ENCODE results near the gene CTIF.
A peak's percentile ranks its signal among the peaks of the same experiment; 100 is the strongest.

CTIF gene

DNA sequence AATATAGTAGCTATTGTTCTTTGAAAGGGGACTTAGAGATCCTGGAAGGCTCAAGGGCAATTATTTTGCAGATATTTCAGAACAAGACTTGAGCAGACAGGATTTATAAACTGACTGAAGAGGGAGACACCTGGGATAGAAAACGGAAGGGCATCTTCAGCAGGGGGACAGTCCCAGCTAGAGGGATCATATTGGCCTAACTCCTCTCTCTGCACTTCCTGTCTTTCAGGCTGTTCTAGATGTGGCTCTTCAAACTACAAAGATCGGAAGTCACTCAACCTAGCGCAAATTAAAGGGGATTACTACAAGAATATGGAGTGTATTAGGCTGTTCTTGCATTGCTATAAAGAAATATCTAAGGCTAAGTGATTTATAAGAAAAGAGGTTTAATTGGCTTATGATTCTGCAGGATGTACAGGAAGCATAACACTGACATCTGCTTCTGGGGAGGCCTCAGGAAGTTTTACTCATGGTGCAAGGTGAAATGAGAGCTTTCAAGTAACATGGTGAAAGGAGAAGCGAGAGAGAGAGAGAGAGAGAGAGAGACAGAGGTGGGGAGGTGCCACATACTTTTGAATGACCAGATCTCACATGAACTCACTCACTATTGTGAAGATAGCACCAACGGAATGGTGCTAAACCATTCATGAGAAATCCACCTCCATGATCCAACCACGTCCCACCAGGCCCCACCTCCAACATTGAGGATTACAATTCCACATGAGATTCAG, 5.3 kb upstream of the CTIF start:
- no peak for DNase-seq

- no peak for DNase-seq
Measured at GRCh38 chr18:48534364-48534763, 4.5 kb upstream of the CTIF start.

GRCh38 chr18:48535956-48536355, 2.9 kb upstream of the CTIF start:
- DNase-seq, result no peak

DNA sequence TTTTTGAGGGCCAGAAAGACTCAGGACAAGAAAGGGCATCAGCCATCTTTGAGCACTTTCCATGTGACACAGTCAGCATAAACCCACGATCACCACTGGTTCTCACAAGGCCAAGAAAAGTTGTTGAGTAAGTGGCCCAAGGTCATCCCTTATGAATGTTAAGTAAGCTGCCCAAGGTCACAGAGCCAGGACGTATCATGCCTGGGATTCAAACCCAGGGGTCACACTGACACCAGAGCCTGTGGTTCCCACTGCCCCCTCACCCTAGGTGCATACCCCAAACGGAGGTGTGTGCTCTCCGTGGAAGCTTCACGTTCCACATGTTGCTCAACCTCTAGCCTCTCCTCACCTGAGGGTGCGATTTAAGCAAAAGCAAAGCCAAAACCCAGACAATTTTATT, 2.3 kb upstream of the CTIF start:
- no peak for DNase-seq

DNA sequence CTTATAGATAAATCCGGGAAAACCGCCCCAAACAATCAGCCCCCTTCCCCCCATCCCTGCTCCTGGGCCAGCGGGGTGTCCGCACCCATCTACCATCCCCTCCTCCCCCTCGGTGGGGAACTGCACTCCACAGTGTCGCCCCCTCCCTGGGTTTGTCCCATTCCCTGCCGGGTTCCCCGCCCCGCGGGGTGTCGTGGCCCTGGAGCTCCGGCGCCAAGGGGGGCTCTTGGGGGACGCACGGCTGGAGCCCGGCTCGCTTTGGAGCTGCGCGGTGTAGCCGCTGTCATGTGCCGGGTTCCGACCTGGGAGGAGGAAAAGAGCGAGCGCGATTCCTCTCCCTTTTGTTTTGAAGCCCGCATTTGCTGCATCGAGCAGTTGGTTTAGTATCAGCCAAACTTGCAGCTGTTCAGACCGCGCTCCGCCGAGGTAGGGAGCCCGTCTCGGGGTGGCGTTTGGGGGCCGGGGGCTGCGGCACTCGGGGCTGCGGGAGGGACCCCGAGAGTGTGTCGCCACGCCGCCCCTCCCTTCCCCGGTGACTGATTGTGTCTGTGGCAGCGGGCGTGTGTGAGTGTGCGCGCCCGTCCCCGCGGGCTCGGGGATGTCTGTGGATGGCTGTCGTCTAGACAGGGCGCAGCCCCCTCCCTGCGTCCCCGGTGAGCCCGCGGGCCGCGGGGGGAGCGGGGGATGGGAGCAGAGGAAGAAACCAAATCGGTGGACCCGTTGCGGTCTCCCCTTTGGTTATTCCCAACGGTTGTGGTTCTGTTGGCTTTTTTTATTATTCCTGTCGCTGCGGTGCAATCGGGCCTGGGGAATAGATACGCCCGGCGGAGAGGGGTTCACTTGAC, 797 bp downstream of the CTIF start:
- peak in 2 of 5 experiments; percentile 26 to 31 for DNase-seq

- peak in 4 of 5 experiments; percentile 20 to 46 (median 36) for DNase-seq
Measured at GRCh38 chr18:48540251-48541025, 1.6 kb downstream of the CTIF start.

- DNase-seq, result peak in 1 of 5 experiments; percentile 15
Measured at GRCh38 chr18:48541026-48541746, 2.4 kb downstream of the CTIF start.

- DNase-seq, result no peak
Measured at GRCh38 chr18:48541747-48542400, 3.0 kb downstream of the CTIF start.

GRCh38 chr18:48542513-48543181, 3.8 kb downstream of the CTIF start:
- DNase-seq, result no peak

- peak in 2 of 5 experiments; percentile 3 to 16 for DNase-seq
Measured at GRCh38 chr18:48543228-48543627, 4.4 kb downstream of the CTIF start.

- DNase-seq, result no peak
Measured at GRCh38 chr18:48544116-48544515, 5.3 kb downstream of the CTIF start.

- no peak for DNase-seq
Measured at GRCh38 chr18:48544661-48545415, 6.0 kb downstream of the CTIF start.

DNA sequence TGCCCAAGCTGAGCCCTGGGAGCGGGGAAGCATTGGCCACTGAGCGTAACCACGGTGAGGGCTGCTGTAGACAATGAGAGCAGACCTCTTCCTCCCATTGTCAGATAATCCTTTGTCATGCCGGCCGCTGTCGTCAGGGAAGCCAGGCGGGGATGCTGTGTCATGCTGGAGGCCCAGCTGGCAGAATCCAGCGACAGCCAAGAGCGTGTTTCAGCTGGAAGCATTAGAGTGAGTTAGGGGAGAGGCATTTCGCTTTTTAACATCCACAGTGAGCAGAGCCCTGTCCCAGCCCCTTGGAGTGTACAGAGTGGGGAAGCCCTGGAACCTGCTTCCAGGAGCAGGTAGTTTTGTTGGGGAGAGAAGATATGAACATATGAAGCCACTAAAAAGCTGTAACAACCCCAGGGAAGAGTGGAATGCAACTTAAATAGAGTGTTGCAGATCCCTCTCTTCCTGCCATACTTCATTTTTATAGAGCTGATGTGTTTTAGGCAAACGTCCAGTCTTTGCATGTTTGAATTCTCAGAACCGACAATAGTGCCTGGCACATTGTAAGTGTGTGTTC, 7.0 kb downstream of the CTIF start:
- DNase-seq, result no peak

DNA sequence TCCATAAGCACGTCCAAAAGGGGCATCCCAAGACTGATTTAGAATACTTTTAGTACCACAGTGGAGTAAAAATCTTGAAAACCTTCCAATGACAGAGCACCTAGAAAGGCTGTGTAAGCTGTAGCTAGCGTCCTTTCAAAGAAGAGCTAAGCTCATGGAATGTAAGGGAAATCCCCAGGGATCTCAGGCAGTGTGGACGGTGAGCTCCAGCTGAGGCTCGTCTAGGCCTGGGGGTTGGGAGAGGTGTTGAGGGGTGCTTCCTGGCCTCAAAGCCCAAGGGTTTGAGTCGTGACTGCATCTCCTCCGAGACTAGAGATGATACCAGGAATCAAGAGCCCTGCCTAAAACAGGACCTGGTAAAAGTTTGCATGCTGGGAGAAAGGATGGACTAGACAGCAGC, 7.6 kb downstream of the CTIF start:
- DNase-seq, result no peak

DNA sequence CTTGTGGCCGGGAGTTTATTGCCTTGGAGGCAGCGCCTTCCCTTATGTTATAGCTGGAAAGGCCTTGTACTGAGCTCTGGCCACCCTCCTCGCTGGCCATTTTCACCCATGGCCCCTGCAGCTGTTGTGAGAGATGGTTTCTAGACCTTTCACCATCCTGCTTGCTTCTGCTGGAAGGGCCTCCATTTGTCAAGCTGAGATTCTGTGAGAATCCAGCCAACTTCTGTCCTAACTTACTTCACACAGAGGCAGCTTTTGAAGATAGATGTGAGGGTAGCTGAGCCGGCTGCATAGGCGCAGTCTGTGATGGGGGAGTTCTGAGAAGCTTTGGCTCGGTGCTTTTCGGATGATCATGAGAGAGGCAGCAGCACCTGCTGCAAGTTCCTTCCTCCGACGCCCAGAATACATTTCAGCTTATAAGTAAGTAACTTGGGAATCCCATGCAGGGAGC, 8.7 kb downstream of the CTIF start:
- no peak for DNase-seq

DNA sequence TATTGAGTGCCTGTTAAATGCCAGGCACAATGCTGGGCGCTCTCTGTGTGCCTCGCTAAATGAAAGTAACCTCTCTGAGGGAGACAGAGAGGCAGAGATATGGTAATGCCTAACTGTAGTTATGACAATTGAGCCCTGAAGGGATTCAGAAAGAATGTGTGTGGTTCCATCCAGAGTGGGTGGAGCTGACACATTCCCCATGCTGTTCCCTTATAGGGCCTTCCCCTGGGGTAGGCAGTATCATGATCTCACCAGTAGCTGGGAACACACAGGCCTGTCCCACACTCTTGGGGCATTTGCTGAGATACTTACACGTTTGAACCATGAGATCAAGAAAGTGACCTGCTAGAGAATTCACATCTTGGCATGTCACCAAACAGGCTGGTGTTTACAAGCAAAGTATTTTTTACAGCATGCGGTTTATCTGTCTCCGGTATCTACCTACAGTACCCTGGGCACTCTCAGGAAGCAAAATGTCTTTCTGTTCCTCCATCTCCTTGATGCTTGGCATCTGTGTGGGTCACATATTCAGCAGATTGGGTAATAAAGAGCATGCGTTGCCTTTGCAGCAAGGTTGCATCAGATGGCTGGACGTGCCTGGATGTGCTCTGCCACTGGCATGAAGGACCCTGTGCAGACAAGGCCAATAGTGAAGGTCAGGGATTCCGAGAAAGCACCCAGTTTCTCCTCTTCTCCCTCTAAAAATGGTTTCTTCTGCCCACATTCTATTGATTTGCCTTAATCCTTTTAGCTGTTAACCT, 9.4 kb downstream of the CTIF start:
- no peak for DNase-seq

DNA sequence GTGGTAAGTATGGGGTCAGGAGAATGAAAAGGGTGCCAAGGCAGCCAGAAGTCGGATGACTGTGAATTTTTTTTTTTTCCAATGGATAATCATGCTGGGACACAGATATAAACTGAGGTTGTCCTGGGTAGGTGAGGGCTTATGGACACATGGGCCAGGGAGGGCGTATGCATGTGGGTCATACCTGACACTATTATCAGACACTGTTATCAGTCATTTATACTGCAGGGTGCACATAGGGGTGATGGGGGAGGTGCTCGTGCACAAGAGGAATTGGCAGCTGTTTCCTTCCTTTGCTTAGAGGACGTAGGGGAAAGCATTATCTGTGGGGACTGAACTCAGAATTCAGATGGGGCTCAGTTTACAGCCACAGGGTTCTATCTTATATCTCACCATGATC, 10.1 kb downstream of the CTIF start:
- no peak for DNase-seq

GRCh38 chr18:48550101-48550729, 11.4 kb downstream of the CTIF start:
- DNase-seq, result no peak

DNA sequence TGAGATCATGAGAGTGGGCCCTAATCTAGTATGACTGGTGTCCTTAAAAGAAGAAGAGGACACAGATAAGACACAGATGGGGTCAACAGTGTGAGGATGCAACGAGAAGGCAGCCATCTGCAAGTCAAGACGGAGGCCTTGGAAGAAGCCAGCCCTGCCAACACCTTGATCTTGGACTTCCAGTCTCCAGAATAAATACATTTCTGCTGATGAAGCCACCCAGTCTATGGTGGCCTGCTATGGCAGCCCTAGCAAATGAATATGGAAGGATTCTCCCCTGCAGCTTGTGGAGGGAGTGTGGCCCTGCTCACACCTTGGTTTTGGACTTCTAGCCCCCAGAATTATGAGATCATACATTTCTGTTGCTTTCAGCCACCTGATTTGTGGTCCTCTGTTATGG, 12.3 kb downstream of the CTIF start:
- no peak for DNase-seq
